HepG2 (cell line): Measurements from ENCODE around the gene NF2. TPM values are rescaled to one million over a fixed set of nuclear protein-coding genes. Genes with fewer than 3 reads are reported as not detected.

ENCODE experiments used
- ATAC-seq: fragments of 200-7000 bp; cut with Tn5 transposase; 3 replicates; pipeline ENCODE4 v1.9.1; 2020; ENCODE audit warnings: mild to moderate bottlenecking, moderate library complexity
- BruUV-seq: library from RNA; stranded (reverse); fragments of 400-500 nt; replicated peaks from 2 replicates; lab custom pipeline; 2021; lab: Mats Ljungman, UMichigan
- CTCF ChIA-PET: fragments of 300-600 bp; formaldehyde crosslinking; extraction: SDS; loops from one replicate; lab custom pipeline; 2021; ENCODE audit warnings: low total read pairs, inconsistent platforms, low intra/inter-chr PET ratio; lab: Yijun Ruan, JAX
- POLR2A ChIA-PET: fragments of 350-600 bp; sonication (Branson Sonifier 250); formaldehyde crosslinking; loops from one replicate; lab custom pipeline; 2020; ENCODE audit warnings: antibody characterized with exemption, inconsistent platforms; lab: Yijun Ruan, JAX
- DNase-seq: peaks from one replicate; pipeline ENCODE4 v3.0.0-alpha.2; 2015; ENCODE audit warnings: low spot score
- FAIRE-seq: peaks from 3 replicates; lab custom pipeline; 2011; peaks lifted over from hg19 to GRCh38; lab: Jason Lieb, UNC
- H2AFZ ChIP-seq: one replicate; pipeline ENCODE4 v1.6.1; 2011; ENCODE audit warnings: low read length, inconsistent platforms
- H3K27ac ChIP-seq: fragments of 300-600 bp; 3 replicates; pipeline ENCODE4 v1.8.0; 2011; ENCODE audit warnings: mixed run types, mild to moderate bottlenecking, mixed read lengths, low read length, inconsistent platforms; ENCODE audit not compliant: insufficient read depth; ENCODE audit errors: extremely low read length
- H3K27me3 ChIP-seq, 2 experiments: fragments of 200-600 bp in 1 of 2; 2 replicates in 1 of 2; 3 replicates in 1 of 2; pipeline versions ENCODE4 v1.6.0 to v1.8.0; 2011; ENCODE audit warnings: low read length in 2 of 2, mild to moderate bottlenecking in 2 of 2, moderate library complexity in 2 of 2, inconsistent platforms in 1 of 2; ENCODE audit not compliant: insufficient read depth in 2 of 2, control insufficient read depth in 1 of 2
- H3K36me3 ChIP-seq, 2 experiments: fragments of 200-600 bp in 1 of 2; replicated peaks in 1 of 2; 2 replicates in 1 of 2; 3 replicates in 1 of 2; pipeline versions ENCODE4 v1.5.1 to v1.8.0; 2011; ENCODE audit warnings: low read length in 2 of 2, inconsistent platforms in 1 of 2; ENCODE audit not compliant: insufficient read depth in 2 of 2, control insufficient read depth in 1 of 2
- H3K4me1 ChIP-seq: 2 replicates; pipeline ENCODE4 v1.5.1; 2012; ENCODE audit warnings: low read length, inconsistent platforms; ENCODE audit not compliant: insufficient read depth
- H3K4me2 ChIP-seq: 2 replicates; pipeline ENCODE4 v1.6.0; 2011; ENCODE audit warnings: low read depth, low read length, inconsistent platforms
- H3K4me3 ChIP-seq, 3 experiments: fragments of 200-600 bp in 1 of 3; sonication (generic), shearing (Covaris generic) in 1 of 3; replicated peaks in 1 of 3; 2 replicates each; pipeline ENCODE4 v1.5.1; 2011 to 2016; ENCODE audit warnings: low read length in 3 of 3, inconsistent platforms in 2 of 3, low read depth in 2 of 3, mild to moderate bottlenecking in 2 of 3, control low read depth in 1 of 3, mixed read lengths in 1 of 3; ENCODE audit not compliant: insufficient read depth in 1 of 3
- H3K79me2 ChIP-seq: one replicate; pipeline ENCODE4 v1.6.1; 2011; ENCODE audit warnings: low read length, inconsistent platforms; ENCODE audit not compliant: insufficient read depth
- H3K9ac ChIP-seq: 2 replicates; pipeline ENCODE4 v1.6.0; 2011; ENCODE audit warnings: mild to moderate bottlenecking, low read depth, low read length, inconsistent platforms; ENCODE audit not compliant: insufficient read depth
- H3K9me3 ChIP-seq: 2 replicates; pipeline ENCODE4 v1.5.1; 2012; ENCODE audit warnings: mild to moderate bottlenecking, low read length
- H4K20me1 ChIP-seq: 2 replicates; pipeline ENCODE4 v1.6.0; 2011; ENCODE audit warnings: inconsistent platforms, mild to moderate bottlenecking, low read length, moderate library complexity; ENCODE audit not compliant: insufficient read depth
- HOXA5 ChIP-seq: sonication (generic); formaldehyde crosslinking; IDR thresholded peaks from 2 replicates; pipeline ENCODE4 v1.4.0; 2020; ENCODE audit warnings: missing genetic modification reagents
- NFATC3 ChIP-seq: sonication (generic); formaldehyde crosslinking; IDR thresholded peaks from 2 replicates; pipeline ENCODE4 v1.5.1; 2020; ENCODE audit warnings: mild to moderate bottlenecking, missing genetic modification reagents
- RBM22 ChIP-seq: fragments of 200-400 bp; formaldehyde crosslinking; optimal IDR thresholded peaks from 2 replicates; pipeline ENCODE3; 2017; ENCODE audit warnings: mild to moderate bottlenecking, low read length, moderate library complexity
- THYN1 ChIP-seq: sonication (generic); formaldehyde crosslinking; IDR thresholded peaks from 2 replicates; pipeline ENCODE4 v1.8.1; 2023; ENCODE audit warnings: low read depth, mild to moderate bottlenecking, moderate library complexity, missing genetic modification reagents, borderline replicate concordance
- ZBTB2 ChIP-seq: sonication (generic); formaldehyde crosslinking; IDR thresholded peaks from 2 replicates; pipeline ENCODE4 v1.8.0; 2022; ENCODE audit warnings: low read depth, missing genetic modification reagents
- ZBTB3 ChIP-seq: sonication (generic); formaldehyde crosslinking; IDR thresholded peaks from 2 replicates; pipeline ENCODE4 v1.4.0; 2020; ENCODE audit warnings: low read depth, mild to moderate bottlenecking, moderate library complexity, missing genetic modification reagents, borderline replicate concordance
- ZBTB46 ChIP-seq: sonication (generic); formaldehyde crosslinking; IDR thresholded peaks from 2 replicates; pipeline ENCODE4 v1.4.0; 2020; ENCODE audit warnings: mild to moderate bottlenecking, missing genetic modification reagents, borderline replicate concordance
- ZFP91 ChIP-seq: sonication (generic); formaldehyde crosslinking; IDR thresholded peaks from 2 replicates; pipeline ENCODE4 v1.9.0; 2022; ENCODE audit warnings: missing genetic modification reagents, mild to moderate bottlenecking, borderline replicate concordance
- ZNF230 ChIP-seq: sonication (generic); formaldehyde crosslinking; IDR thresholded peaks from 2 replicates; pipeline ENCODE4 v1.4.0; 2020; ENCODE audit warnings: mild to moderate bottlenecking, missing genetic modification reagents
- ZNF354B ChIP-seq: sonication (generic); formaldehyde crosslinking; IDR thresholded peaks from 2 replicates; pipeline ENCODE4 v1.8.0; 2022; ENCODE audit warnings: mild to moderate bottlenecking, missing genetic modification reagents
- ZNF430 ChIP-seq: sonication (generic); formaldehyde crosslinking; IDR thresholded peaks from 2 replicates; pipeline ENCODE4 v1.9.0; 2021; ENCODE audit warnings: mild to moderate bottlenecking, missing genetic modification reagents
- ZNF580 ChIP-seq: IDR thresholded peaks from 2 replicates; pipeline ENCODE4 v1.6.1; 2016; ENCODE audit warnings: low read depth, borderline replicate concordance
- WGBS: methylation state at CpG from one replicate; pipeline ENCODE4 v1.1.6; 2017; ENCODE audit warnings: low lambda C conversion rate; 5-methylcytosine and 5-hydroxymethylcytosine counted together
- in situ Hi-C: cut with HindIII; loops from 2 replicates; pipeline ENCODE4 v1.10.0; 2017; ENCODE audit warnings: low pct_unique_long_range_greater_than_20kb; ENCODE audit not compliant: extremely low pct_ligation_motif_present
- intact Hi-C: fragments of 100-400 bp; cut with micrococcal nuclease; formaldehyde crosslinking; loops from one replicate; pipeline ENCODE4 v1.10.0; 2022; ENCODE audit not compliant: unreplicated experiment
- polyA plus RNA-seq, 8 experiments: library from polyadenylated mRNA; depleted of rRNA in 3 of 8; stranded (reverse) in 7 of 8; unstranded in 1 of 8; fragments of >200 nt; fragmentation: Illumina TruSeq in 4 of 8; extraction: Trizol in 4 of 8; gene quantifications; 2 replicates each; pipeline versions ENCODE4 v1.2.1 to v1.2.3, GENCODE V29; 2011 to 2016; ENCODE audit warnings: low read depth in 4 of 8, missing spikeins in 1 of 8, mixed read lengths in 1 of 8; ENCODE audit not compliant: insufficient read depth in 1 of 8
- total RNA-seq, 5 experiments: library from RNA; depleted of rRNA; stranded (reverse); fragments of >200 nt; fragmentation: Illumina TruSeq; extraction: Trizol; gene quantifications; 2 replicates each; pipeline ENCODE4 v1.2.3, GENCODE V29; 2016; ENCODE audit warnings: low read depth in 1 of 5

NF2 gene
- total and polyA plus RNA-seq, 2 of the 13 experiments (the other 11 are each of a cell fraction or from before 2014, with no cell fraction given): 9.3 to 33.3 TPM

- no TSS peak for BruUV-seq
- Histone ChIP-seq H3K9ac (no peak overlapping the region), H3K9me3 (no peaks in the 10 kb centered on the region)
- no peak for TF ChIP-seq ZNF430 (CRISPR knock-in tag)
- no peak for TF ChIP-seq ZBTB2 (CRISPR knock-in tag)
- TF ChIP-seq, all 625 proteins: peak for 0
- no peaks in the 10 kb centered on the region for H3K79me2 ChIP-seq
- DNase-seq (no peak), FAIRE-seq (no peak), ATAC-seq (no peak)
- over 99% methylated on average over 6 of the region's 6 CpGs for WGBS
- H2AFZ ChIP-seq: no peak overlapping the region
- intact Hi-C loops (no loop called here), in situ Hi-C loops (no loop called here)
- POLR2A ChIA-PET: no interaction called here
- no peak overlapping the region for H3K4me3 ChIP-seq
- H3K4me2 ChIP-seq: no peak overlapping the region
- H4K20me1 ChIP-seq: no peaks in the 10 kb centered on the region
- H3K36me3 ChIP-seq: peaks cover 1 to 7% of the 10 kb centered on the region in 2 experiments; a peak in 3 of 5 replicates
- CTCF ChIA-PET: no interaction called here
- no peak overlapping the region for H3K27ac ChIP-seq
- no peaks in the 10 kb centered on the region for H3K4me1 ChIP-seq
- no peaks in the 10 kb centered on the region for H3K27me3 ChIP-seq
Measured at GRCh38 chr22:29647954-29648737, 44.7 kb downstream of the NF2 start.

GRCh38 chr22:29650370-29650769, 46.9 kb downstream of the NF2 start:
- Histone ChIP-seq H3K27ac (no peak overlapping the region), H3K36me3 (peaks cover 1 to 13% of the 10 kb centered on the region in 2 experiments; a peak in 3 of 5 replicates), H2AFZ (no peak overlapping the region), H3K27me3 (no peaks in the 10 kb centered on the region), H3K4me2 (no peak overlapping the region), H3K4me3 (no peak overlapping the region), H3K9ac (no peak overlapping the region), H3K4me1 (no peaks in the 10 kb centered on the region), H3K79me2 (no peaks in the 10 kb centered on the region), H4K20me1 (no peaks in the 10 kb centered on the region), H3K9me3 (no peaks in the 10 kb centered on the region)
- DNase-seq: no peak
- POLR2A ChIA-PET: no interaction called here
- FAIRE-seq: no peak
- CTCF ChIA-PET: no interaction called here
- intact Hi-C loops: no loop called here
- WGBS: 94% methylated on average over 5 of the region's 5 CpGs
- no peak for ATAC-seq
- no TSS peak for BruUV-seq
- in situ Hi-C loops: no loop called here
- no peak for TF ChIP-seq NFATC3 (CRISPR knock-in tag)
- no peak for TF ChIP-seq ZBTB46 (CRISPR knock-in tag)
- no peak for TF ChIP-seq ZBTB3
- no peak for TF ChIP-seq HOXA5 (CRISPR knock-in tag)
- no peak for TF ChIP-seq ZNF580
- TF ChIP-seq THYN1 (CRISPR knock-in tag): no peak
- no peak for TF ChIP-seq ZNF354B
- TF ChIP-seq ZFP91 (CRISPR knock-in tag): no peak
- no peak for TF ChIP-seq ZNF230 (CRISPR knock-in tag)
- no peak for TF ChIP-seq RBM22
